GM19328 (cell line): ENCODE data around the gene PBX3.

Source experiments
- ATAC-seq: cut with Tn5 transposase; IDR thresholded peaks from one replicate; pipeline ENCODE4 v1.9.1; 2021; ENCODE audit warnings: mild to moderate bottlenecking, moderate library complexity; ENCODE audit not compliant: unreplicated experiment

Gene PBX3

GRCh38 chr9:125932746-125933455, 185.7 kb downstream of the PBX3 start:
- no peak for ATAC-seq

GRCh38 chr9:125942125-125942524, 195.0 kb downstream of the PBX3 start:
- ATAC-seq: no peak

- ATAC-seq: no peak
Measured at GRCh38 chr9:125943831-125944230, 196.7 kb downstream of the PBX3 start.

GRCh38 chr9:125946397-125946796, 199.2 kb downstream of the PBX3 start:
- no peak for ATAC-seq

GRCh38 chr9:125948887-125949596, 201.9 kb downstream of the PBX3 start:
- no peak for ATAC-seq

GRCh38 chr9:125949703-125950460, 202.7 kb downstream of the PBX3 start:
- ATAC-seq: no peak

GRCh38 chr9:125950880-125951471, 203.8 kb downstream of the PBX3 start:
- ATAC-seq: no peak

- ATAC-seq: no peak
Measured at GRCh38 chr9:125953314-125954019, 206.3 kb downstream of the PBX3 start.

GRCh38 chr9:125956102-125956501, 208.9 kb downstream of the PBX3 start:
- no peak for ATAC-seq

- no peak for ATAC-seq
Measured at GRCh38 chr9:125959315-125959714, 212.1 kb downstream of the PBX3 start.

- ATAC-seq: no peak
Measured at GRCh38 chr9:125959951-125960619, 212.9 kb downstream of the PBX3 start.

- ATAC-seq: no peak
Measured at GRCh38 chr9:125960626-125961025, 213.5 kb downstream of the PBX3 start.

GRCh38 chr9:125961072-125961471, 213.9 kb downstream of the PBX3 start:
- ATAC-seq: no peak

GRCh38 chr9:125963932-125964331, 216.8 kb downstream of the PBX3 start:
- ATAC-seq: no peak

GRCh38 chr9:125964702-125965225, 217.6 kb downstream of the PBX3 start:
- no peak for ATAC-seq

- ATAC-seq: no peak
Measured at GRCh38 chr9:125965477-125965876, 218.3 kb downstream of the PBX3 start.

- no peak for ATAC-seq
Measured at GRCh38 chr9:125966466-125966865, 219.3 kb downstream of the PBX3 start.

- ATAC-seq: no peak
Measured at GRCh38 chr9:125966959-125967711, 220.0 kb downstream of the PBX3 start.

GRCh38 chr9:125968714-125969374, 221.7 kb downstream of the PBX3 start:
- no peak for ATAC-seq
